Measurements from ENCODE around the gene NEURL1B.

Gene NEURL1B

GRCh38 chr5:172723508-172723907 lies 82.4 kb downstream of the NEURL1B start:
- Histone ChIP-seq H3K4me1 (ENCODE audit: insufficient read depth, low read length, poor library complexity, severe bottlenecking) (no peaks in the 10 kb centered on the region), H3K9me2 (replicated peaks; ENCODE audit: low read depth, low read length) (no peaks in the 10 kb centered on the region), H3K4me3 (ENCODE audit: low read length, poor library complexity, severe bottlenecking) (no peak overlapping the region), H3K9me3 (ENCODE audit: insufficient read depth, low read depth, low read length) (no peaks in the 10 kb centered on the region), H2AFZ (ENCODE audit: low read length) (no peak overlapping the region), H3F3A (ENCODE audit: low read depth) (no peaks in the 10 kb centered on the region), H3K27me3 (ENCODE audit: insufficient read depth, low read length, poor library complexity, severe bottlenecking) (no peaks in the 10 kb centered on the region), H3K9ac (ENCODE audit: low read depth, low read length, poor library complexity, severe bottlenecking) (no peak overlapping the region), H3K36me3 (ENCODE audit: insufficient read depth, low read length) (no peaks in the 10 kb centered on the region), H4K20me1 (ENCODE audit: insufficient read depth, low read length, poor library complexity, severe bottlenecking) (no peaks in the 10 kb centered on the region), H3K79me2 (ENCODE audit: insufficient read depth, low read length) (no peaks in the 10 kb centered on the region), H3K4me2 (ENCODE audit: low read depth, low read length, poor library complexity, severe bottlenecking) (no peak overlapping the region)
- TF ChIP-seq EZH2phosphoT487 (IDR thresholded peaks at IDR 0.05; ENCODE audit: borderline replicate concordance) (no peak), CTCF (conservative IDR thresholded peaks at IDR 0.05; ENCODE audit: low read length) (no peak)

- no peaks in the 10 kb centered on the region for H3K27me3 ChIP-seq (ENCODE audit: insufficient read depth, low read length, poor library complexity, severe bottlenecking)
- no peaks in the 10 kb centered on the region for H3F3A ChIP-seq (ENCODE audit: low read depth)
- H3K36me3 ChIP-seq (ENCODE audit: insufficient read depth, low read length): no peaks in the 10 kb centered on the region
- no peak overlapping the region for H3K4me3 ChIP-seq (ENCODE audit: low read length, poor library complexity, severe bottlenecking)
- no peaks in the 10 kb centered on the region for H3K9me2 ChIP-seq (replicated peaks; ENCODE audit: low read depth, low read length)
- H4K20me1 ChIP-seq (ENCODE audit: insufficient read depth, low read length, poor library complexity, severe bottlenecking): no peaks in the 10 kb centered on the region
- H3K79me2 ChIP-seq (ENCODE audit: insufficient read depth, low read length): no peaks in the 10 kb centered on the region
- no peaks in the 10 kb centered on the region for H3K4me1 ChIP-seq (ENCODE audit: insufficient read depth, low read length, poor library complexity, severe bottlenecking)
- TF ChIP-seq CTCF (conservative IDR thresholded peaks at IDR 0.05; ENCODE audit: low read length) (no peak), EZH2phosphoT487 (IDR thresholded peaks at IDR 0.05; ENCODE audit: borderline replicate concordance) (no peak)
- H2AFZ ChIP-seq (ENCODE audit: low read length): no peak overlapping the region
- no peak overlapping the region for H3K9ac ChIP-seq (ENCODE audit: low read depth, low read length, poor library complexity, severe bottlenecking)
- H3K9me3 ChIP-seq (ENCODE audit: insufficient read depth, low read depth, low read length): no peaks in the 10 kb centered on the region
- H3K4me2 ChIP-seq (ENCODE audit: low read depth, low read length, poor library complexity, severe bottlenecking): no peak overlapping the region
Observed at GRCh38 chr5:172724242-172725183, 83.5 kb downstream of the NEURL1B start.

GRCh38 chr5:172725273-172725672 lies 84.2 kb downstream of the NEURL1B start:
- H3K4me3 ChIP-seq (ENCODE audit: low read length, poor library complexity, severe bottlenecking): no peak overlapping the region
- H3K79me2 ChIP-seq (ENCODE audit: insufficient read depth, low read length): no peaks in the 10 kb centered on the region
- no peak overlapping the region for H3K9ac ChIP-seq (ENCODE audit: low read depth, low read length, poor library complexity, severe bottlenecking)
- H3K9me3 ChIP-seq (ENCODE audit: insufficient read depth, low read depth, low read length): no peaks in the 10 kb centered on the region
- H2AFZ ChIP-seq (ENCODE audit: low read length): no peak overlapping the region
- no peaks in the 10 kb centered on the region for H3K4me1 ChIP-seq (ENCODE audit: insufficient read depth, low read length, poor library complexity, severe bottlenecking)
- H3K36me3 ChIP-seq (ENCODE audit: insufficient read depth, low read length): no peaks in the 10 kb centered on the region
- no peaks in the 10 kb centered on the region for H3K9me2 ChIP-seq (replicated peaks; ENCODE audit: low read depth, low read length)
- TF ChIP-seq EZH2phosphoT487 (IDR thresholded peaks at IDR 0.05; ENCODE audit: borderline replicate concordance) (no peak), CTCF (conservative IDR thresholded peaks at IDR 0.05; ENCODE audit: low read length) (no peak)
- no peak overlapping the region for H3K4me2 ChIP-seq (ENCODE audit: low read depth, low read length, poor library complexity, severe bottlenecking)
- H3F3A ChIP-seq (ENCODE audit: low read depth): no peaks in the 10 kb centered on the region
- no peaks in the 10 kb centered on the region for H3K27me3 ChIP-seq (ENCODE audit: insufficient read depth, low read length, poor library complexity, severe bottlenecking)
- no peaks in the 10 kb centered on the region for H4K20me1 ChIP-seq (ENCODE audit: insufficient read depth, low read length, poor library complexity, severe bottlenecking)

Data from Loucy (cell line).